GM18870 (cell line): ENCODE data around the gene LYSMD2.

Experiments used
- ATAC-seq: cut with Tn5 transposase; IDR thresholded peaks from one replicate; pipeline ENCODE4 v1.9.1; 2021; ENCODE audit warnings: moderate library complexity; ENCODE audit not compliant: unreplicated experiment

Gene LYSMD2

GRCh38 chr15:51677021-51677420 is 60.4 kb downstream of the LYSMD2 start:
- ATAC-seq = no peak

GRCh38 chr15:51675234-51675633 is 62.2 kb downstream of the LYSMD2 start:
- ATAC-seq = no peak
